ENCODE measurements around the gene CDC42BPG.
A peak's percentile ranks its signal among the peaks of the same experiment; 100 is the strongest.

CDC42BPG gene

DNA sequence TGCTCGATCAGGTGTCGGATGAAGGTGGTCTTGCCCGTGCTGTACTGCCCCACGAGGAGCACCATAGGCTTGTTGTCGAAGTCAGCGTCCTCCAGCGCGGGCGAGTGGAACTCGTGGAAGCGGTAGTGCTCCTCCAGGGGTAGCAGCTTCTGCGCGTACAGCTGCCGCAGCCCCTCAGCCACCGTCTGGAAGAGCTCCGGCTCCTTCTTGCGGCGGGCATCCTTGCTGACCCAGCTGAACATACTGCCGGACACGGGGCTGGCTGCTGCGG is 33.7 kb upstream of the CDC42BPG start:
- DNase-seq, result no peak

GRCh38 chr11:64877390-64878222 is 33.2 kb upstream of the CDC42BPG start:
- no peak for DNase-seq

DNA sequence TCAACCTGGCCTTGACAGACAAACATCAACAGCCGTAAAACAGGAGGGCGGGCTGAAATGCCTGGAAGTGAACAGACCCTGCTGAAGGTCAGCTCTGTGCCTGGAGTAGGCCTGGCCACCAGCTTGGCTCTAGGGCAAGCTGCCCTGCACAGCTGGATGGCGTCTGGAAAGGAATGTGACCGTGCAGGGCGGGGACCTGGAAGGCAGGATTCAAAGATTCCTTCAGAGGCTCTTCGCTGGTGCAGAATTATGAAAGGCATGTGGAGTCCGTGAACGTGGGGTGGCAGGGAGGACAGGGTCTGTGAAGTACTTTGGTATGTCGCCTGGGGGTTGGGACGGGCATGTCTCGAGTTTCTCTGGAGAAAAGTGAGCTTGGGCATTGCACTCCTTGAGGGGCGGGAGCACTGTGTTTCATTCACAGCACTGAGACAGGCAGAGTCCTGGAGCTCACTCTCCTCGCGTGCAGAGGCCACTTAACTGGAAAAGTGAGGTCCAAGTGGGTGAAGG is 32.4 kb upstream of the CDC42BPG start:
- no peak for DNase-seq

DNA sequence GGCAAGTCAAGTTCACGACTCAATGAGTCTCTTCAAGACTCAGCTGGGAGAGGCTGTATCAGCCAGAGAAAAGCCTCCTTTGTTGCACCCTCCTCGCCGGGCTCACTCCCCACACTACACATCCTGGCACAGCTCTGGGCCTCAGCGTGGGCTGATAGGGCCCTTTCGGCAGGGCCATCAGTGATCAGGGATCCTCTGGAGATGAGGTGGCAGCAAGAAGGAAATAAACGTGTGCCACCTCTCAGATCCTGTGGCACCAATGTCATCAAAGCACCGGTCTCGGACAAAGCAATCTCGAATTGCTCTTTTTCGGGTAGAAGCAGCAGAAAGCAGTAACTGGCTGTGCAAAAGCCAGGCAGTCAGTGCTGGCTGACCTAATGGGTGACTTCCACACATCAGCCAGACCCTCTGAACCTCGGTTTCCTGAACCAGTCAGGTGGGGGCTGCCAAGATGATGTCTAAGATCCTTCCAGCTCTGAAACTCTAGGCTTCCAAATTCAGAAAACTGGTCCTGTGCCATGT is 31.8 kb upstream of the CDC42BPG start:
- no peak for DNase-seq

GRCh38 chr11:64875369-64876228 is 31.1 kb upstream of the CDC42BPG start:
- DNase-seq, result no peak

- no peak for DNase-seq
Measured at GRCh38 chr11:64874308-64875240, 30.1 kb upstream of the CDC42BPG start.

DNA sequence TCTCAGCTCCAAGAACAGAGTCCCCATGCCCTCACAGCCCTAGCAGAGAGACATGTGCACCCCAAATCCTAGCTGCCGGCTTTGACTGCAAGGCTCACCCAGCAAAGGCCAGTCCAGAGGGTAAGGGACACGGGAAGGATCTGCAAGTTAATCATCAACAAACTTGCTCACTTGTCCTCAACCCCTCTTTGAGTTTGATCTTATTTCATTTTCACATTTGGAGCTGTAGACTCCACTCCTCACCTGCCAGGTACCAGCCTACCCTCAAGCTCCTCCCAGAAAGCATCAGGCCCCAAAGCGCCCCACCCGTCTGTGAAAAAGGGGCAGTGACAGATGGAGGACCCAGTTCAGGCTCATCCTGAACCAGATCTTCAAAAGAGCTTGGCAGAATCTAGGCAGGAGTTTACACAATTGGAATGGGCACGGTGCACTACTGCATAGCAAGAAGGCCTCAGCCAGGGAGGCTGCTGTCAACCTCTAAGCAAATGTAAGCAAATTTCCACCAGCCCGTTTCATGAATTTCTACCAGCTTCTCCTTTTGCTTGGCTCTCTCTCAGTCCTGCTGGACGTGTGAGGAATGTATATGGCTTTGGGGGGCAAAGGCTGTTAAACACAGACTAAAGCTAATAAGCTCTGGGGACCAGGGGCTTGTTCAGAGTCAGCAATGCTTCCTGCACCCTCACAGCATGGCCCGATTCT is 28.5 kb upstream of the CDC42BPG start:
- no peak for DNase-seq

GRCh38 chr11:64871492-64871891 is 27.0 kb upstream of the CDC42BPG start:
- DNase-seq, result no peak

DNA sequence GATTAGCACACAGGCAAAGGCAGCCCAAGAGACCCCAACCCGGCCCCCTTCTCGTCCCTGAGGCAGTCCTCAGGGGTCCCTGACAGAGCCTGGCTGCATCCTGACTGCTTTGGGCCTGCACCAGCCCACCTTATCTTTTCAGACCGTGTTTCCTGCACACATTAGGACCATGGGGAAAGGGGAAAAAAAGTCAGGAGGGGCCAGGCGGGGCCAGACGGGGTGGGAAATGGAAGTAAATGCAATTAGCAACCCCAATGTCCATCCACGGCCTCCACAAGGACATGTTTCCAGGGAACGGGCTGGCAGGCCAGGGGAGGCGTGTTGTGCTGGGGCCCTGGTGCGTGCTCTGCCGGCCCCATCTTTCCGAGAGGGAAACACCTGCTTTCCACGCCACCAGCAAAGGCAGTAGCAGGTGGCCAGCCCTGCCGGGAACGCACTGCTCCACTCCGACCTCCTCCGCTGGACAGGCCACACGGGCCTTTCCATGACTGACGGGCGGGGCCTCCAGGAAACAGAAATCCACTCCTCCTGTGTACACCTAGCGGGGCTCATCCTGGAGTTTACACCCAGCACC is 26.5 kb upstream of the CDC42BPG start:
- no peak for DNase-seq

GRCh38 chr11:64870176-64870892 is 25.9 kb upstream of the CDC42BPG start:
- no peak for DNase-seq

GRCh38 chr11:64869571-64870175 is 25.2 kb upstream of the CDC42BPG start:
- DNase-seq, result no peak

GRCh38 chr11:64868904-64869570 is 24.6 kb upstream of the CDC42BPG start:
- DNase-seq, result peak; percentile 78

DNA sequence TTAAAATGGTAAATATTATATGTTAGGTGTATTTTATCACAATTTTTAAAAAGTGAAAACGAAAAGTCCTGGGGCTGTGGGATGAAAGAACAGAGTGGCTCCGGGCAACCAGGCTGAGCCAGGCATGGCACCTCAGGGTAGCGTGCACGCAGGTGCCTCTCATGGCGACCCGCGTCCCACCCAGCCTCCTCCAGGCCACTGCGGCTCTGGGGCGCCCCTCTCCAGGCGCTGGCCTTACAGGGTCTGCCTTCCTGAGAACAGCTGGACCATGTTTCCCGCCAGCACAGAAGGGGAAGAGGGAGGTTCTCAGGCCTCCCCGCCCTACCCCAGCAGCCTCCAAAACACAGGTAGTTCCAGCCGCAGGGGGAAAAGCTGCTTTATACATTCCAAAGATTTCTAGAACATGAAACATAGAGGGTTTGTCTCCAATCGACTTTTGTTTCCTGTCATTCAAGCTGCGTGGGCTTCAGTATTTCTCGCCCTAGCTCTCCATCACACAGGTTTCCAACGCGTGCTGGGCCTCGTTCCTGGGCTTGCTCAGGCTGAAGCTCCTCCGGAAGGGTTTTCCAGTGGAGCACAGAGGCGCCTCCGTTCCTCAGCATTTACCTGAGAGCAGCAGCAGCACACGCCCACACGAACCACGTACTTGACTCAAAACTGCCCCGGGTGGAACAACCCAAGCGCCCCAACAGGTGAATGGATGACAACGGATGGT is 23.5 kb upstream of the CDC42BPG start:
- DNase-seq, result no peak

GRCh38 chr11:64866173-64866491 is 21.7 kb upstream of the CDC42BPG start:
- no peak for DNase-seq

- no peak for DNase-seq
Measured at GRCh38 chr11:64865286-64866172, 21.1 kb upstream of the CDC42BPG start.

DNA sequence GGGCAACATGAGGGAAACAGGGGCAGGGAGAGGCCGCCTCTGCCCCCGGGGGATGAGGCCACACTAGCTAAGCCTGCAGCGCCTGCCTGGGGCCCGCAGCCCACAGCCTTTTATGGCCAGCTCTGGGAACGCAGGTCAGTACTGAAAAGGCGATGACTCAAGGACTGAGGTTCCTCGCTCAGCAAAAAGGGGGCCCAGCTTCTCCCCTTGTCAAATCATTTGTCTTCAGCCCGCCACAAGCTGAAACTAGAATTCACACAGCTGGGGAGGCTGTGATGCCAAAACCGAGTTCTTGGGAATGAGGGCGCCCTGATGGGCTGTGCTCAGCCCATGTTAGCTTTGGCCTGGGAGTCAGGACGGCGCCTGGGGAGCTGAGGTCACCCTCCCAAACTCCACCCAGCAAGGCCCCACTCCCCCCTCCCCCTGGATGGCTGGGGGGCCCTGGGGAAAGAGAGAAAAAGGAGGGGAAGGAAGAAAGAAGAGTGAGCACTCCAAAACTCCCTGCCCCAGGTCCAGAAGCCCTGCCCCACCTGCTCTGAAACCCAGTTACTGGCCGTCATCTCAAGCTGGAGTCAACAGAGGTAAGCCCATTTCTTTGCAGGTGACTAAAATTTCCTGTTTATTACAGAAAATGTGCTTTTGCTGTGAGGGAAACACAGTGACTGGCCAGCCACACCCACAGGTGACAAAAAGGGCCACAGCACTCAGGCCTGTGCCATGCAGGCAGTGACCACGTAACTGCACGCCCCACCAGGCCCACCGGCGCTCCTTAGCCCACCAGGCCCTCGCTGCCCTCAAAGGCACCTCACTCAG is 20.2 kb upstream of the CDC42BPG start:
- peak; percentile 84 for DNase-seq

- no peak for DNase-seq
Measured at GRCh38 chr11:64864135-64864472, 19.7 kb upstream of the CDC42BPG start.

Measured in femur (tissue), 1 donor.